Type B pancreatic cell (in vitro differentiated cells): ENCODE measurements around the gene LMF2. TPM values are rescaled to one million over a fixed set of nuclear protein-coding genes. Genes with fewer than 3 reads are reported as not detected.

Experiments
- DNase-seq: peaks from one replicate; pipeline ENCODE4 v3.0.0; 2021; ENCODE audit warnings: mixed read lengths; ENCODE audit not compliant: unreplicated experiment; ENCODE audit errors: extremely low spot score
- H3K27ac Mint-ChIP-seq: 2 replicates; pipeline ENCODE4 v1.8.0; 2021; ENCODE audit warnings: mild to moderate bottlenecking, mixed read lengths
- H3K27me3 Mint-ChIP-seq: 2 replicates; pipeline ENCODE4 v1.8.0; 2021; ENCODE audit warnings: mixed read lengths
- H3K36me3 Mint-ChIP-seq: 2 replicates; pipeline ENCODE4 v1.8.0; 2021; ENCODE audit warnings: mixed read lengths
- H3K4me1 Mint-ChIP-seq: one replicate; pipeline ENCODE4 v1.8.0; 2021; ENCODE audit warnings: mixed read lengths; ENCODE audit not compliant: unreplicated experiment
- H3K4me3 Mint-ChIP-seq: 2 replicates; pipeline ENCODE4 v1.8.0; 2021; ENCODE audit warnings: mild to moderate bottlenecking, mixed read lengths
- H3K9me3 Mint-ChIP-seq: 2 replicates; pipeline ENCODE4 v1.8.0; 2021; ENCODE audit warnings: mixed read lengths
- CTCF ChIP-seq: fragments of 200-600 bp; sonication (generic); conservative IDR thresholded peaks from 2 replicates; pipeline ENCODE4 v1.5.0; 2021; ENCODE audit warnings: antibody characterized with exemption, mild to moderate bottlenecking
- total RNA-seq: library from RNA; stranded (reverse); gene quantifications from 2 replicates; pipeline ENCODE4 v1.2.1, GENCODE V29; 2021; ENCODE audit warnings: low replicate concordance

LMF2 gene
- total RNA-seq, 1 donor from 2014 or later, result 74.0 TPM

- Mint-ChIP-seq H3K9me3 (no peaks in the 10 kb centered on the region), H3K4me1 (peaks cover 5% of the 10 kb centered on the region), H3K27me3 (peaks cover 25% of the 10 kb centered on the region), H3K4me3 (no peak overlapping the region), H3K27ac (no peak overlapping the region), H3K36me3 (no peaks in the 10 kb centered on the region)
- no peak for DNase-seq
- no peak for TF ChIP-seq CTCF
These were observed 23.3 kb downstream of the LMF2 start for GRCh38 chr22:50483977-50484853.

GRCh38 chr22:50483556-50483955, 23.9 kb downstream of the LMF2 start:
- H3K27ac Mint-ChIP-seq, result no peak overlapping the region
- peaks cover 31% of the 10 kb centered on the region for H3K27me3 Mint-ChIP-seq
- DNase-seq, result no peak
- peaks cover 5% of the 10 kb centered on the region for H3K4me1 Mint-ChIP-seq
- no peaks in the 10 kb centered on the region for H3K9me3 Mint-ChIP-seq
- no peaks in the 10 kb centered on the region for H3K36me3 Mint-ChIP-seq
- no peak for TF ChIP-seq CTCF
- H3K4me3 Mint-ChIP-seq, result no peak overlapping the region

GRCh38 chr22:50483106-50483505, 24.4 kb downstream of the LMF2 start:
- TF ChIP-seq CTCF, result no peak
- Mint-ChIP-seq H3K9me3 (no peaks in the 10 kb centered on the region), H3K27me3 (peaks cover 35% of the 10 kb centered on the region), H3K4me1 (peaks cover 5% of the 10 kb centered on the region), H3K36me3 (no peaks in the 10 kb centered on the region), H3K4me3 (no peak overlapping the region), H3K27ac (no peak overlapping the region)
- DNase-seq, result no peak

GRCh38 chr22:50482107-50483074, 25.1 kb downstream of the LMF2 start:
- H3K4me3 Mint-ChIP-seq, result peak overlapping the region; percentile 79
- DNase-seq, result no peak
- H3K9me3 Mint-ChIP-seq, result no peaks in the 10 kb centered on the region
- peaks cover 6% of the 10 kb centered on the region for H3K4me1 Mint-ChIP-seq
- H3K36me3 Mint-ChIP-seq, result no peaks in the 10 kb centered on the region
- no peak for TF ChIP-seq CTCF
- H3K27ac Mint-ChIP-seq, result no peak overlapping the region
- peaks cover 37% of the 10 kb centered on the region for H3K27me3 Mint-ChIP-seq

GRCh38 chr22:50481440-50482106, 25.9 kb downstream of the LMF2 start, which contains the start of gene ADM2:
ADM2 (plus strand) TSS chr22:50481543; CDS start chr22:50481848, 305 bp downstream.
- DNase-seq, result no peak
- peak within 1 kb of the TSS; percentile 79 for H3K4me3 Mint-ChIP-seq
- peak within 1 kb of the TSS; percentile 44 for H3K27ac Mint-ChIP-seq
- peaks cover 45% of the 10 kb centered on the region for H3K27me3 Mint-ChIP-seq
- H3K4me1 Mint-ChIP-seq, result peaks cover 14% of the 10 kb centered on the region
- H3K9me3 Mint-ChIP-seq, result no peaks in the 10 kb centered on the region
- no peaks in the 10 kb centered on the region for H3K36me3 Mint-ChIP-seq
- TF ChIP-seq CTCF, result no peak
